Endothelial cell of umbilical vein (primary cell): ENCODE results near the gene CHRNB1. TPM values are rescaled to one million over a fixed set of nuclear protein-coding genes. Genes with fewer than 3 reads are reported as not detected.

Source experiments
- BruUV-seq: library from RNA; stranded (reverse); fragments of 400-500 nt; replicated peaks from 2 replicates; lab custom pipeline; 2021; lab: Mats Ljungman, UMichigan
- CTCF ChIA-PET: fragments of 300-600, 350-600 bp; sonication (Branson Sonifier 250); formaldehyde crosslinking; loops from one replicate; lab custom pipeline; 2021; ENCODE audit warnings: antibody characterized with exemption, inconsistent platforms; lab: Charles Lee
- POLR2A ChIA-PET: fragments of 300-600, 350-600 bp; sonication (Branson Sonifier 250); formaldehyde crosslinking; loops from one replicate; lab custom pipeline; 2021; ENCODE audit warnings: antibody characterized with exemption, inconsistent platforms; lab: Charles Lee
- DNase-seq: peaks from one replicate; pipeline ENCODE4 v3.0.0-alpha.2; 2011; ENCODE audit warnings: low read depth, low spot score
- FAIRE-seq: peaks from 2 replicates; lab custom pipeline; 2011; peaks lifted over from hg19 to GRCh38; lab: Jason Lieb, UNC
- H2AFZ ChIP-seq: 2 replicates; pipeline ENCODE4 v1.6.0; 2012; ENCODE audit warnings: low read depth, low read length, control low read depth, inconsistent platforms
- H3K27ac ChIP-seq: 2 replicates; pipeline ENCODE4 v1.5.1; 2011; ENCODE audit warnings: low read depth, mild to moderate bottlenecking, control low read depth, low read length, moderate library complexity; ENCODE audit not compliant: insufficient read depth
- H3K27me3 ChIP-seq, 2 experiments: 2 replicates each; pipeline versions ENCODE4 v1.6.0 to v1.6.1; 2011; ENCODE audit warnings: low read length in 2 of 2, mixed read lengths in 1 of 2; ENCODE audit not compliant: control insufficient read depth in 2 of 2, insufficient read depth in 2 of 2
- H3K36me3 ChIP-seq, 2 experiments: 2 replicates in 1 of 2; 3 replicates in 1 of 2; pipeline ENCODE4 v1.5.1; 2011; ENCODE audit warnings: low read length in 2 of 2, mild to moderate bottlenecking in 1 of 2, moderate library complexity in 1 of 2; ENCODE audit not compliant: control insufficient read depth in 2 of 2, insufficient read depth in 2 of 2; ENCODE audit errors: extremely low read depth in 1 of 2
- H3K4me1 ChIP-seq: 3 replicates; pipeline ENCODE4 v1.5.1; 2011; ENCODE audit warnings: mild to moderate bottlenecking, low read length; ENCODE audit not compliant: control insufficient read depth, insufficient read depth; ENCODE audit errors: extremely low read depth
- H3K4me2 ChIP-seq: 2 replicates; pipeline ENCODE4 v1.6.1; 2011; ENCODE audit warnings: low read length, control low read depth, mixed read lengths; ENCODE audit not compliant: insufficient read depth
- H3K4me3 ChIP-seq, 3 experiments: fragments of 200-600 bp in 1 of 3; sonication (generic), shearing (Covaris generic) in 1 of 3; replicated peaks in 1 of 3; 2 replicates each; pipeline ENCODE4 v1.5.1; 2011 to 2016; ENCODE audit warnings: control low read depth in 3 of 3, low read length in 3 of 3, mild to moderate bottlenecking in 2 of 3, inconsistent platforms in 1 of 3, low read depth in 1 of 3, moderate library complexity in 1 of 3; ENCODE audit not compliant: insufficient read depth in 1 of 3
- H3K79me2 ChIP-seq: 2 replicates; pipeline ENCODE4 v1.6.0; 2012; ENCODE audit warnings: low read length, inconsistent platforms; ENCODE audit not compliant: control insufficient read depth, insufficient read depth
- H3K9ac ChIP-seq: replicated peaks from 2 replicates; pipeline ENCODE3; 2011; ENCODE audit warnings: low read length, control low read depth; ENCODE audit not compliant: insufficient read depth; ENCODE audit errors: extremely low read depth
- H3K9me1 ChIP-seq: replicated peaks from 3 replicates; pipeline ENCODE4 v1.6.0; 2011; ENCODE audit warnings: mild to moderate bottlenecking, low read length; ENCODE audit not compliant: control insufficient read depth, insufficient read depth; ENCODE audit errors: extremely low read depth
- H3K9me3 ChIP-seq: replicated peaks from 2 replicates; pipeline ENCODE4 v1.5.1; 2012; ENCODE audit warnings: low read length, inconsistent platforms; ENCODE audit not compliant: control insufficient read depth, insufficient read depth
- H4K20me1 ChIP-seq: replicated peaks from 2 replicates; pipeline ENCODE3; 2011; ENCODE audit warnings: mild to moderate bottlenecking, low read length; ENCODE audit not compliant: control insufficient read depth, insufficient read depth; ENCODE audit errors: extremely low read depth
- CTCF ChIP-seq, 2 donors: IDR thresholded peaks; 1 replicate in 1 of 2; 2 replicates in 1 of 2; pipeline ENCODE4 v1.5.1; 2011; ENCODE audit warnings: low read length in 2 of 2, mild to moderate bottlenecking in 2 of 2, moderate library complexity in 2 of 2, control low read depth in 1 of 2, inconsistent platforms in 1 of 2, low read depth in 1 of 2; ENCODE audit not compliant: insufficient read depth in 1 of 2; ENCODE audit errors: extremely low read depth in 1 of 2
- EZH2 ChIP-seq: IDR thresholded peaks from 2 replicates; pipeline ENCODE4 v1.6.1; 2012; ENCODE audit warnings: borderline replicate concordance, low read depth, mild to moderate bottlenecking, moderate library complexity, low read length, inconsistent platforms; ENCODE audit not compliant: severe bottlenecking
- FOS ChIP-seq: IDR thresholded peaks from 2 replicates; pipeline ENCODE4 v1.6.1; 2011; ENCODE audit warnings: mild to moderate bottlenecking, low read length, moderate library complexity, borderline replicate concordance; ENCODE audit not compliant: insufficient read depth
- GATA2 ChIP-seq: IDR thresholded peaks from 2 replicates; pipeline ENCODE4 v1.7.0; 2011; ENCODE audit warnings: low read depth, mild to moderate bottlenecking, moderate library complexity, mixed read lengths, low read length; ENCODE audit not compliant: insufficient read length, insufficient read depth
- JUN ChIP-seq: IDR thresholded peaks from 2 replicates; pipeline ENCODE4 v1.6.1; 2011; ENCODE audit warnings: borderline replicate concordance, low read depth; ENCODE audit not compliant: insufficient read length, insufficient read depth
- MAX ChIP-seq: IDR thresholded peaks from 2 replicates; pipeline ENCODE4 v1.6.1; 2011; ENCODE audit not compliant: insufficient read depth, insufficient read length
- MYC ChIP-seq: IDR thresholded peaks from one replicate; pipeline ENCODE4 v1.6.1; 2011; ENCODE audit warnings: mild to moderate bottlenecking, low read depth, low read length
- POLR2A ChIP-seq: IDR thresholded peaks from 2 replicates; pipeline ENCODE4 v1.6.1; 2012; ENCODE audit warnings: low read depth, mild to moderate bottlenecking, control low read depth, low read length
- POLR2AphosphoS5 ChIP-seq: IDR thresholded peaks from 2 replicates; pipeline ENCODE4 v1.6.1; 2012; ENCODE audit warnings: low read depth, mild to moderate bottlenecking, control low read depth, low read length, moderate library complexity; ENCODE audit not compliant: insufficient read depth
- dilution Hi-C: fragments of 300-500 bp; cut with MboI; formaldehyde crosslinking; loops from one replicate; pipeline ENCODE4 v1.15.0; 2019; ENCODE audit warnings: low sequenced_read_pairs; ENCODE audit not compliant: extremely low pct_ligation_motif_present
- intact Hi-C: fragments of 100-400 bp; cut with micrococcal nuclease; formaldehyde crosslinking; loops from one replicate; pipeline ENCODE4 v1.10.0; 2022
- polyA plus RNA-seq, 4 experiments: library from polyadenylated mRNA; depleted of rRNA in 3 of 4; stranded (reverse) in 3 of 4; unstranded in 1 of 4; fragments of >200 nt; gene quantifications; 2 replicates each; pipeline versions ENCODE4 v1.2.1 to v1.2.3, GENCODE V29; 2011 to 2012; ENCODE audit warnings: missing spikeins in 1 of 4
- total RNA-seq: library from RNA; stranded (reverse); gene quantifications from 2 replicates; pipeline ENCODE4 v1.2.3, GENCODE V29; 2021

The CHRNB1 gene
- total and polyA plus RNA-seq, 2 donors (not counting 3 experiments of a cell fraction or from before 2014, with no cell fraction given), result 5.6 to 9.3 TPM

GRCh38 chr17:7416323-7416722 lies 28.5 kb upstream of the CHRNB1 start:
- Histone ChIP-seq H3K4me1 (no peaks in the 10 kb centered on the region), H3K27me3 (no peaks in the 10 kb centered on the region), H3K27ac (no peak overlapping the region), H3K4me2 (no peak overlapping the region), H2AFZ (no peak overlapping the region), H3K79me2 (no peaks in the 10 kb centered on the region), H3K4me3 (no peak overlapping the region), H4K20me1 (no peaks in the 10 kb centered on the region), H3K9ac (no peak overlapping the region), H3K9me1 (no peaks in the 10 kb centered on the region), H3K36me3 (peaks cover 0 to 2% of the 10 kb centered on the region in 2 experiments), H3K9me3 (no peaks in the 10 kb centered on the region)
- DNase-seq (no peak), FAIRE-seq (no peak)
- TF ChIP-seq EZH2 (no peak), GATA2 (no peak), POLR2AphosphoS5 (no peak), MAX (no peak), JUN (no peak), MYC (no peak)
- intact Hi-C loops, result no loop called here
- CTCF ChIA-PET, result interaction anchor here (1.2 to 2.2 kb wide), 2 partner anchors 12 to 60 kb away, joined by 5 to 6 read pairs; partner anchors contain the start of gene TMEM256
- BruUV-seq, result no TSS peak
- dilution Hi-C loops, result no loop called here
- POLR2A ChIA-PET, result no interaction called here

- no peak overlapping the region for H3K27ac ChIP-seq
- no peaks in the 10 kb centered on the region for H3K9me3 ChIP-seq
- H2AFZ ChIP-seq, result no peak overlapping the region
- H3K27me3 ChIP-seq, result no peaks in the 10 kb centered on the region
- TF ChIP-seq MAX, result no peak
- no peak for TF ChIP-seq POLR2AphosphoS5
- no peak for TF ChIP-seq JUN
- TF ChIP-seq MYC, result no peak
- no peak for TF ChIP-seq POLR2A
- TF ChIP-seq EZH2, result no peak
- no peak for TF ChIP-seq FOS
- no peak for TF ChIP-seq GATA2
- no peak for TF ChIP-seq CTCF (IDR thresholded peaks at IDR 0.05; ENCODE audit: extremely low read depth in 1 of 2, insufficient read depth in 1 of 2, low read depth in 1 of 2, low read length in 2 of 2)
- H3K9me1 ChIP-seq, result no peaks in the 10 kb centered on the region
- intact Hi-C loops, result no loop called here
- no peak for FAIRE-seq
- no peaks in the 10 kb centered on the region for H4K20me1 ChIP-seq
- H3K4me1 ChIP-seq, result no peaks in the 10 kb centered on the region
- no peak overlapping the region for H3K4me3 ChIP-seq
- no TSS peak for BruUV-seq
- no peaks in the 10 kb centered on the region for H3K79me2 ChIP-seq
- dilution Hi-C loops, result no loop called here
- no peak overlapping the region for H3K4me2 ChIP-seq
- DNase-seq, result no peak
- H3K36me3 ChIP-seq, result peaks cover 0 to 2% of the 10 kb centered on the region in 2 experiments
- H3K9ac ChIP-seq, result no peak overlapping the region
- ChIA-PET CTCF (interaction anchor here (1.2 to 2.2 kb wide), 2 partner anchors 13 to 61 kb away, joined by 5 to 6 read pairs; partner anchors contain the start of gene TMEM256), POLR2A (no interaction called here)
Measured at GRCh38 chr17:7417056-7417655, 27.7 kb upstream of the CHRNB1 start.
